Smooth muscle cell (in vitro differentiated cells): ENCODE data around the gene ANXA3. TPM values are rescaled to one million over a fixed set of nuclear protein-coding genes. Genes with fewer than 3 reads are reported as not detected.

Experiments used
- DNase-seq: peaks from one replicate; lab custom pipeline; 2025; ENCODE audit not compliant: unreplicated experiment; lab: John Stamatoyannopoulos, UW
- H2AFZ ChIP-seq: fragments of 200-600 bp; sonication (generic); 2 replicates; pipeline ENCODE4 v1.6.0; 2016; ENCODE audit warnings: antibody characterized with exemption, low read depth, mild to moderate bottlenecking
- H3F3A ChIP-seq: fragments of 200-600 bp; sonication (generic); 2 replicates; pipeline ENCODE4 v1.6.0; 2017; ENCODE audit warnings: antibody characterized with exemption, low read depth
- H3K27ac ChIP-seq: fragments of 200-600 bp; sonication (generic); 2 replicates; pipeline ENCODE4 v1.5.1; 2016; ENCODE audit warnings: low read depth, mild to moderate bottlenecking
- H3K27me3 ChIP-seq: fragments of 200-600 bp; sonication (generic); 2 replicates; pipeline ENCODE4 v1.6.1; 2016; ENCODE audit warnings: low read depth, mild to moderate bottlenecking
- H3K36me3 ChIP-seq: fragments of 200-600 bp; sonication (generic); 2 replicates; pipeline ENCODE4 v1.5.1; 2016; ENCODE audit warnings: low read depth
- H3K4me1 ChIP-seq: fragments of 200-600 bp; sonication (generic); 2 replicates; pipeline ENCODE4 v1.5.1; 2016; ENCODE audit warnings: low read depth
- H3K4me2 ChIP-seq: fragments of 200-600 bp; sonication (generic); 2 replicates; pipeline ENCODE4 v1.6.0; 2016; ENCODE audit warnings: mild to moderate bottlenecking
- H3K4me3 ChIP-seq: fragments of 200-600 bp; sonication (generic); 2 replicates; pipeline ENCODE4 v1.5.1; 2016; ENCODE audit warnings: mild to moderate bottlenecking
- H3K79me2 ChIP-seq: fragments of 200-600 bp; sonication (generic); 2 replicates; pipeline ENCODE4 v1.6.0; 2016; ENCODE audit warnings: low read depth, mild to moderate bottlenecking
- H3K9ac ChIP-seq: fragments of 200-600 bp; sonication (generic); 2 replicates; pipeline ENCODE4 v1.6.0; 2016; ENCODE audit warnings: low read depth
- H3K9me3 ChIP-seq: fragments of 200-600 bp; sonication (generic); replicated peaks from 2 replicates; pipeline ENCODE4 v1.5.1; 2016; ENCODE audit warnings: low read depth
- H4K20me1 ChIP-seq: fragments of 200-600 bp; sonication (generic); 2 replicates; pipeline ENCODE4 v1.6.0; 2016; ENCODE audit warnings: low read depth
- CTCF ChIP-seq: fragments of 200-600 bp; sonication (generic); IDR thresholded peaks from 2 replicates; pipeline ENCODE4 v1.5.1; 2017; ENCODE audit warnings: borderline replicate concordance, mild to moderate bottlenecking, antibody characterized with exemption; ENCODE audit not compliant: insufficient read depth, poor library complexity, severe bottlenecking
- WGBS: methylation state at CpG from one replicate; pipeline ENCODE4 v1.1.7; 2016; ENCODE audit warnings: low lambda C conversion rate; 5-methylcytosine and 5-hydroxymethylcytosine counted together
- polyA plus RNA-seq: library from polyadenylated mRNA; unstranded; fragments of >200 nt; fragmentation: Nextera tagmentation; extraction: Ambion mirVana; gene quantifications from 2 replicates; pipeline ENCODE4 v1.2.1, GENCODE V29; 2016
- total RNA-seq: library from RNA; depleted of rRNA; stranded (reverse); fragments of >200 nt; gene quantifications from 2 replicates; pipeline ENCODE4 v1.2.3, GENCODE V29; 2014

ANXA3 gene
- total and polyA plus RNA-seq, 2 experiments from 2014 or later = 16.7 to 44.5 TPM

DNA sequence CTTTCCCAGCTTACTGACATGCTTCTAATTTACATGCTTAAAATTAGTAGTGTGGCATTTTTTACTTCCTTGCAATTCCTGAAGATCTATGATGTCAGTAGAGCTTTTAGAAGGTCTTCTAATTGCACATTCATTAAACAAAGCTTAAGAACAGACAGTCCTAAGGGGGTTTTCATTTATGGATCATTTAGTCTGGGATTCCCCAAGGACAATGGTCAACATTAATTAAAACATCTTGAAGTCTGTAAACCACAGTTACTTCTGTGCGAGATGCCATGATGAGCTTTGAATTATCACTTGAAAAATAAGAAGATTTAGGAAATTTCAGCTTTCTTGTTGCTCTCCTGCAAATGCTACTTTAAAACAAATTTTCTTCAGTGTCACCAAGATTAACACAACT, 20.2 kb downstream of the ANXA3 start:
- no peaks in the 10 kb centered on the region for H3K36me3 ChIP-seq
- peaks cover 8% of the 10 kb centered on the region for H3K4me1 ChIP-seq
- no peak overlapping the region for H3K4me2 ChIP-seq
- TF ChIP-seq CTCF = no peak
- H3K27me3 ChIP-seq = no peaks in the 10 kb centered on the region
- no peaks in the 10 kb centered on the region for H3K79me2 ChIP-seq
- no peak overlapping the region for H3K27ac ChIP-seq
- H3K4me3 ChIP-seq = no peak overlapping the region
- H3K9me3 ChIP-seq = no peaks in the 10 kb centered on the region
- H2AFZ ChIP-seq = no peak overlapping the region
- peaks cover 9% of the 10 kb centered on the region for H3F3A ChIP-seq
- DNase-seq = no peak
- no peak overlapping the region for H3K9ac ChIP-seq
- no peaks in the 10 kb centered on the region for H4K20me1 ChIP-seq
- 100% methylated on average over 1 of the region's 1 CpG for WGBS

DNA sequence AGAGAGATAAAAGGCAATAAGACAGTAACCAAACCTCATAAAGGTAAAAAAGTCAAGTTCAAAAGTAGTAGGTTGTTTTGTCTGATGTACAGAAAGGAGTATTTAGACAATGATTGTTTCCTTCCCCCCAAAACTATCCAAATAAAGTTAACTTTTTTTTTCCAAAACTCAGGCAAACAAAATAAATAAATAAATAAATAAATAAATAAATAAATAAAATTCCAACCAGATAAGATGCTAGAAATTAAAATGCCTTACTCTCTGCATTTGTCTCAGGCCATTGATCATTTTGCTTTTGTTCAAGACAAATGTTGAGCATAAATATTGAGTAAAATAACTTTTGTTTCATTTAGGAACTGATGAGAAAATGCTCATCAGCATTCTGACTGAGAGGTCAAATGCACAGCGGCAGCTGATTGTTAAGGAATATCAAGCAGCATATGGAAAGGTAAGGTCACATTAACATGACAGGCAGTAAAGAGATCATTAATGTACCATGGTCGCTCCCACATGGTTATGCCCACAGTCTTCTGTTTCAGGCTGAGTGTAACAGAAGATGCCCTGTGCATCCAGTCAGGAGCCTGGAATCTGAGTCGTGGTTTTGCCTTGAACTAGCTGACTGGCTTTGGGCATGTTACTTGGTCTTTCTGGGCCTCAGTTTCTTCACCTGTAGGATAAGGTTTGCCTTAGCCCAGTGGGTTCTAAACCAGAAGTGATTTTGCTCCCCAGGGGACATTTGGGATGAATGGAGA, 27.3 kb downstream of the ANXA3 start:
- Histone ChIP-seq H3K4me1 (no peaks in the 10 kb centered on the region), H3K79me2 (no peaks in the 10 kb centered on the region), H2AFZ (no peak overlapping the region), H3K27ac (no peak overlapping the region), H4K20me1 (no peaks in the 10 kb centered on the region), H3K9ac (no peak overlapping the region), H3K4me3 (no peak overlapping the region), H3K36me3 (no peaks in the 10 kb centered on the region), H3F3A (no peaks in the 10 kb centered on the region), H3K9me3 (no peaks in the 10 kb centered on the region), H3K27me3 (no peaks in the 10 kb centered on the region), H3K4me2 (no peak overlapping the region)
- TF ChIP-seq CTCF = no peak
- WGBS = 95% methylated on average over 3 of the region's 3 CpGs
- no peak for DNase-seq

DNA sequence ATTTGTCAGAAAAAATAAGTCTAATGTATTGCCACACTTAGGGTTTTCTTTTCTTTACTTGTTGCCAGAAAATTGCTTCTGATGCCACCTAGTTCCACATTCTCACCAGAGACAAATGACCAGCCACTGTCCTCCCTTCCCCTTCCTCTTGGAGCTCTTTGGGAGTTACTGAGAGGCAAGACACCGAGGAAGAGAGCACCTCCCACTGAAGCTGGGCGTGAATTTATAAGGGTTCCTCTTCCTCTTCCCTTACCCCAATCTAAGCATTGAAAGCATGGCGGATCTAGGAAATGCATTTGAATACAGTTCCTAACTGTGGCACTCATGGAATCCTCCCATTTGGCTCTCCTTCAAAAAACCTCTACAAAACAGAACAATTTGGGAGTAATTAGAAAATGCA, 30.0 kb downstream of the ANXA3 start:
- H3K27me3 ChIP-seq = no peaks in the 10 kb centered on the region
- no peak overlapping the region for H3K4me2 ChIP-seq
- H3K9me3 ChIP-seq = no peaks in the 10 kb centered on the region
- H3K9ac ChIP-seq = no peak overlapping the region
- H3K4me1 ChIP-seq = no peaks in the 10 kb centered on the region
- H3K27ac ChIP-seq = no peak overlapping the region
- H3K36me3 ChIP-seq = no peaks in the 10 kb centered on the region
- no peak overlapping the region for H3K4me3 ChIP-seq
- WGBS = 91% methylated on average over 3 of the region's 3 CpGs
- TF ChIP-seq CTCF = no peak
- H3F3A ChIP-seq = no peaks in the 10 kb centered on the region
- H2AFZ ChIP-seq = no peak overlapping the region
- H3K79me2 ChIP-seq = no peaks in the 10 kb centered on the region
- H4K20me1 ChIP-seq = no peaks in the 10 kb centered on the region
- no peak for DNase-seq

DNA sequence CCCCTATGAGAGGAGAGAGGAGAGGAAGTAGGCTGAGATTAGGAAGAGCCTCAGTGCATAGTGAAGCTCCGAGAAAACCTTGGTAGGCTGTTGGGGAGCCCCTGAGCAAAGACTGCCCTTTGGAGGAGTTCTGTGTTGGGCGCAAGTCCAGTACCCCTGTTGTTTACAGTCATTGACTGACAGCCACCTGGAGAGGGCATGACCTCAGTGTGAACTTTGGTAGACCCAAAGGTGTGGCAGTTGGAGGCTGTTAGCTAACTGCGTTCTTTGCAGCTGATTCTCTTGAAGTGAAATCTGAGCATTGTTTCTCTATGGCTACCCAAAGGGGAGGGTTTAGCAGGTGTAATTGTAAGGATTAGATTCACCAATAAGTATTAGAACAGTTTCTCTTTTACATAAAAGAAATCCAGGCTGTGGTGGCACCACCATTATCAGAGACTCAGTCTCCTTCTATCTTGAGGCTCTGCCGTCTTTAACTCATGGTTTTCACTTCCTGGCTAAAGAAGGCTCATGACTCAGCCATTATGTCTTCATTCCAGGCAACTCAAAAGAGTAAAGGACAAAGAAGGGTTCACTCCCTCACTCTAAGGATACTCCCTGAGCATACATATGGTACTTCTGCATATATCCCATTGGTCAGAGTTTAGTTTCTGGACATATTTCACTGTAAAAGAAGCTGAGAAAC, 33.4 kb downstream of the ANXA3 start:
- 82% methylated on average over 4 of the region's 4 CpGs for WGBS
- Histone ChIP-seq H2AFZ (no peak overlapping the region), H3K4me1 (no peaks in the 10 kb centered on the region), H3K27ac (no peak overlapping the region), H3K9ac (no peak overlapping the region), H3K4me3 (no peak overlapping the region), H3K79me2 (no peaks in the 10 kb centered on the region), H3K36me3 (no peaks in the 10 kb centered on the region), H3K27me3 (no peaks in the 10 kb centered on the region), H3F3A (no peaks in the 10 kb centered on the region), H4K20me1 (no peaks in the 10 kb centered on the region), H3K4me2 (no peak overlapping the region), H3K9me3 (no peaks in the 10 kb centered on the region)
- TF ChIP-seq CTCF = no peak
- DNase-seq = no peak
